CD4-positive, alpha-beta T cell treated with Interleukin-1 beta for 1 hour (primary cell): Measurements from ENCODE around the gene GLRA1.
"Not testable (repeated sequence)": the region's sequence is repeated elsewhere in the genome, so short reads cannot be mapped to it uniquely, and the experiment has no call there.

Experiments used
- DNase-seq, 2 donors: peaks; one replicate each; pipeline ENCODE4 v3.0.0-alpha.2; 2020 to 2022

The GLRA1 gene

GRCh38 chr5:151811593-151812321 is 112.9 kb downstream of the GLRA1 start:
- DNase-seq: no peak

GRCh38 chr5:151810897-151811296 is 113.8 kb downstream of the GLRA1 start:
- DNase-seq: no peak

- no peak for DNase-seq
Observed at GRCh38 chr5:151810449-151810848, 114.2 kb downstream of the GLRA1 start.

GRCh38 chr5:151808451-151809169 is 116.0 kb downstream of the GLRA1 start:
- no peak for DNase-seq

GRCh38 chr5:151805414-151806223 is 119.0 kb downstream of the GLRA1 start:
- DNase-seq: no peak

GRCh38 chr5:151800532-151800931 is 124.1 kb downstream of the GLRA1 start:
- DNase-seq: no peak

- no peak for DNase-seq
Observed at GRCh38 chr5:151799407-151799806, 125.2 kb downstream of the GLRA1 start.

- DNase-seq: no peak
Observed at GRCh38 chr5:151798674-151799073, 126.0 kb downstream of the GLRA1 start.

- DNase-seq: no peak
Observed at GRCh38 chr5:151795426-151795825, 129.2 kb downstream of the GLRA1 start.

GRCh38 chr5:151793358-151793757 is 131.3 kb downstream of the GLRA1 start:
- DNase-seq: no peak

- DNase-seq: no peak
Observed at GRCh38 chr5:151787817-151788216, 136.8 kb downstream of the GLRA1 start.

GRCh38 chr5:151786468-151786867 is 138.2 kb downstream of the GLRA1 start:
- DNase-seq: no peak

GRCh38 chr5:151784141-151784540 is 140.5 kb downstream of the GLRA1 start:
- DNase-seq: no peak

- DNase-seq: not testable (repeated sequence)
Observed at GRCh38 chr5:151783664-151784063, 141.0 kb downstream of the GLRA1 start.

GRCh38 chr5:151781201-151781600 is 143.4 kb downstream of the GLRA1 start:
- DNase-seq: no peak

- no peak for DNase-seq
Observed at GRCh38 chr5:151780348-151780747, 144.3 kb downstream of the GLRA1 start.

GRCh38 chr5:151779531-151780125 is 145.0 kb downstream of the GLRA1 start:
- DNase-seq: no peak

GRCh38 chr5:151775025-151775606 is 149.5 kb downstream of the GLRA1 start:
- DNase-seq: no peak

GRCh38 chr5:151773951-151774350 is 150.7 kb downstream of the GLRA1 start:
- no peak for DNase-seq

- peak in 1 of 2 donors; percentile 20 for DNase-seq
Observed at GRCh38 chr5:151772846-151773561, 151.6 kb downstream of the GLRA1 start.
